Measurements from ENCODE around the gene NFIA. TPM values are rescaled to one million over a fixed set of nuclear protein-coding genes. Genes with fewer than 3 reads are reported as not detected.

NFIA gene
- total and polyA plus RNA-seq, 2 of the 13 experiments (the other 11 are each of a cell fraction or from before 2014, with no cell fraction given), result 14.7 to 28.5 TPM

DNA sequence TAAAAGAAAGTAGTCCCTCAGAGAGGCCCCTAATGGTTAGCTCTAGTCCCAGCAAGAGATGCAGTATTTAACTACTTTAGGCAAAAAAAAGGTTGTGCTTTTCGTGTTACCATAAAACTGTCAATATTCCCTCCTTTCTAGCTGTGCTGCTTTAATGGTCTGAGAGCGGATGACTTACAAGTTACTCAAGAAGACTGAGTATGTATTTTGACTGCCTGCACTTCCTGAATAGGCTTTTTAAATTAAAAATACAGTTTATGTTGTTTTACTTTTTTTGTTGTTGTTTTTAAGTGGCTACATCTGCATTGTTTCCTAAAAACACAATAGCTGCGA lies 152.2 kb downstream of the NFIA start (continued):
- TF ChIP-seq, protein P1, sequence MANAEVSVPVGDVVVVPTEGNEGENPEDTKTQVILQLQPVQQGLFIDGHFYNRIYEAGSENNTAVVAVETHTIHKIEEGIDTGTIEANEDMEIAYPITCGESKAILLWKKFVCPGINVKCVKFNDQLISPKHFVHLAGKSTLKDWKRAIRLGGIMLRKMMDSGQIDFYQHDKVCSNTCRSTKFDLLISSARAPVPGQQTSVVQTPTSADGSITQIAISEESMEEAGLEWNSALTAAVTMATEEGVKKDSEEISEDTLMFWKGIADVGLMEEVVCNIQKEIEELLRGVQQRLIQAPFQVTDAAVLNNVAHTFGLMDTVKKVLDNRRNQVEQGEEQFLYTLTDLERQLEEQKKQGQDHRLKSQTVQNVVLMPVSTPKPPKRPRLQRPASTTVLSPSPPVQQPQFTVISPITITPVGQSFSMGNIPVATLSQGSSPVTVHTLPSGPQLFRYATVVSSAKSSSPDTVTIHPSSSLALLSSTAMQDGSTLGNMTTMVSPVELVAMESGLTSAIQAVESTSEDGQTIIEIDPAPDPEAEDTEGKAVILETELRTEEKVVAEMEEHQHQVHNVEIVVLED (CRISPR knock-in tag; IDR thresholded peaks at IDR 0.05; ENCODE audit: borderline replicate concordance), result no peak
- TF ChIP-seq ZNF441 (CRISPR knock-in tag; IDR thresholded peaks at IDR 0.05; ENCODE audit: borderline replicate concordance) (no peak), TBX2 (CRISPR knock-in tag; IDR thresholded peaks at IDR 0.05; ENCODE audit: borderline replicate concordance) (no peak), NBN (conservative IDR thresholded peaks at IDR 0.05) (no peak), SMARCC2 (IDR thresholded peaks at IDR 0.05) (no peak), HHEX (CRISPR knock-in tag; IDR thresholded peaks at IDR 0.05) (no peak), ZNF839 (CRISPR knock-in tag; IDR thresholded peaks at IDR 0.05; ENCODE audit: borderline replicate concordance) (no peak)
- TF ChIP-seq, protein P2, sequence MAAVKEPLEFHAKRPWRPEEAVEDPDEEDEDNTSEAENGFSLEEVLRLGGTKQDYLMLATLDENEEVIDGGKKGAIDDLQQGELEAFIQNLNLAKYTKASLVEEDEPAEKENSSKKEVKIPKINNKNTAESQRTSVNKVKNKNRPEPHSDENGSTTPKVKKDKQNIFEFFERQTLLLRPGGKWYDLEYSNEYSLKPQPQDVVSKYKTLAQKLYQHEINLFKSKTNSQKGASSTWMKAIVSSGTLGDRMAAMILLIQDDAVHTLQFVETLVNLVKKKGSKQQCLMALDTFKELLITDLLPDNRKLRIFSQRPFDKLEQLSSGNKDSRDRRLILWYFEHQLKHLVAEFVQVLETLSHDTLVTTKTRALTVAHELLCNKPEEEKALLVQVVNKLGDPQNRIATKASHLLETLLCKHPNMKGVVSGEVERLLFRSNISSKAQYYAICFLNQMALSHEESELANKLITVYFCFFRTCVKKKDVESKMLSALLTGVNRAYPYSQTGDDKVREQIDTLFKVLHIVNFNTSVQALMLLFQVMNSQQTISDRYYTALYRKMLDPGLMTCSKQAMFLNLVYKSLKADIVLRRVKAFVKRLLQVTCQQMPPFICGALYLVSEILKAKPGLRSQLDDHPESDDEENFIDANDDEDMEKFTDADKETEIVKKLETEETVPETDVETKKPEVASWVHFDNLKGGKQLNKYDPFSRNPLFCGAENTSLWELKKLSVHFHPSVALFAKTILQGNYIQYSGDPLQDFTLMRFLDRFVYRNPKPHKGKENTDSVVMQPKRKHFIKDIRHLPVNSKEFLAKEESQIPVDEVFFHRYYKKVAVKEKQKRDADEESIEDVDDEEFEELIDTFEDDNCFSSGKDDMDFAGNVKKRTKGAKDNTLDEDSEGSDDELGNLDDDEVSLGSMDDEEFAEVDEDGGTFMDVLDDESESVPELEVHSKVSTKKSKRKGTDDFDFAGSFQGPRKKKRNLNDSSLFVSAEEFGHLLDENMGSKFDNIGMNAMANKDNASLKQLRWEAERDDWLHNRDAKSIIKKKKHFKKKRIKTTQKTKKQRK (IDR thresholded peaks at IDR 0.05; ENCODE audit: low read length), result no peak

GRCh38 chr1:61237147-61237546 lies 154.8 kb downstream of the NFIA start:
- no peak overlapping the region for H3K9ac ChIP-seq (ENCODE audit: insufficient read depth, low read depth, low read length)
- FAIRE-seq, result no peak
- no peak overlapping the region for H3K4me3 ChIP-seq (replicated peaks in 1 of 3; ENCODE audit: insufficient read depth in 1 of 3, low read depth in 2 of 3, low read length in 3 of 3)
- ChIA-PET CTCF (ENCODE audit: low intra/inter-chr PET ratio, low total read pairs) (no interaction called here), POLR2A (no interaction called here)
- 96% methylated on average over 1 of the region's 1 CpG for WGBS (ENCODE audit: low lambda C conversion rate)
- no peak for TF ChIP-seq FOXA1 (IDR thresholded peaks at IDR 0.05)
- TF ChIP-seq FOXA1 (CRISPR knock-in tag; IDR thresholded peaks at IDR 0.05), result no peak
- TF ChIP-seq LCORL (IDR thresholded peaks at IDR 0.05), result no peak
- no peak for TF ChIP-seq LCORL (CRISPR knock-in tag; IDR thresholded peaks at IDR 0.05)
- TF ChIP-seq ZBTB46 (CRISPR knock-in tag; IDR thresholded peaks at IDR 0.05; ENCODE audit: borderline replicate concordance), result no peak
- TF ChIP-seq, protein P3, sequence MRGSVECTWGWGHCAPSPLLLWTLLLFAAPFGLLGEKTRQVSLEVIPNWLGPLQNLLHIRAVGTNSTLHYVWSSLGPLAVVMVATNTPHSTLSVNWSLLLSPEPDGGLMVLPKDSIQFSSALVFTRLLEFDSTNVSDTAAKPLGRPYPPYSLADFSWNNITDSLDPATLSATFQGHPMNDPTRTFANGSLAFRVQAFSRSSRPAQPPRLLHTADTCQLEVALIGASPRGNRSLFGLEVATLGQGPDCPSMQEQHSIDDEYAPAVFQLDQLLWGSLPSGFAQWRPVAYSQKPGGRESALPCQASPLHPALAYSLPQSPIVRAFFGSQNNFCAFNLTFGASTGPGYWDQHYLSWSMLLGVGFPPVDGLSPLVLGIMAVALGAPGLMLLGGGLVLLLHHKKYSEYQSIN (CRISPR knock-in tag; IDR thresholded peaks at IDR 0.05; ENCODE audit: borderline replicate concordance), result no peak
- no peak for TF ChIP-seq FOXK2 (IDR thresholded peaks at IDR 0.05)
- no peak for TF ChIP-seq ZNF589 (CRISPR knock-in tag; conservative IDR thresholded peaks at IDR 0.05)
- no peak for TF ChIP-seq KDM3A (CRISPR knock-in tag; IDR thresholded peaks at IDR 0.05; ENCODE audit: low read depth)
- no peak for TF ChIP-seq ZNF761 (CRISPR knock-in tag; conservative IDR thresholded peaks at IDR 0.05)
- no peak for TF ChIP-seq BRD4 (CRISPR knock-in tag; IDR thresholded peaks at IDR 0.05)
- H3K4me2 ChIP-seq (ENCODE audit: low read depth, low read length), result no peak overlapping the region
- no peaks in the 10 kb centered on the region; a peak in 1 of 5 replicates for H3K36me3 ChIP-seq (replicated peaks in 1 of 2; ENCODE audit: control insufficient read depth in 1 of 2, insufficient read depth in 2 of 2, low read length in 2 of 2)
- H3K4me1 ChIP-seq (ENCODE audit: insufficient read depth, low read length), result peaks cover 28% of the 10 kb centered on the region
- no peaks in the 10 kb centered on the region for H3K9me3 ChIP-seq (ENCODE audit: low read length)
- in situ Hi-C loops (cut with HindIII; ENCODE audit: extremely low pct_ligation_motif_present, low pct_unique_long_range_greater_than_20kb) (loop anchor here (10.0 kb wide), 1 partner anchor 58 kb away; no protein-coding TSS in a partner anchor), intact Hi-C loops (cut with micrococcal nuclease; ENCODE audit: unreplicated experiment) (no loop called here)
- H2AFZ ChIP-seq (ENCODE audit: low read length), result no peak overlapping the region
- no peak overlapping the region for H3K27ac ChIP-seq (ENCODE audit: extremely low read length, insufficient read depth, low read length)
- ATAC-seq, result no peak
- H3K27me3 ChIP-seq (ENCODE audit: control insufficient read depth in 1 of 2, insufficient read depth in 2 of 2, low read length in 2 of 2), result no peaks in the 10 kb centered on the region
- BruUV-seq (replicated peaks), result no TSS peak
- DNase-seq (ENCODE audit: low spot score), result no peak
- peaks cover 87% of the 10 kb centered on the region for H3K79me2 ChIP-seq (ENCODE audit: insufficient read depth, low read length)
- no peaks in the 10 kb centered on the region for H4K20me1 ChIP-seq (ENCODE audit: insufficient read depth, low read length)
